IMR-90 (cell line): ENCODE measurements around the gene FMN1. TPM values are rescaled to one million over a fixed set of nuclear protein-coding genes. Genes with fewer than 3 reads are reported as not detected.

Source experiments
- ATAC-seq: fragments of 200-7000 bp; cut with Tn5 transposase; 2 replicates; pipeline ENCODE4 v1.9.1; 2020; ENCODE audit warnings: low read depth, mild to moderate bottlenecking, moderate library complexity
- BruUV-seq: library from RNA; stranded (reverse); fragments of 400-500 nt; replicated peaks from 2 replicates; lab custom pipeline; 2021; lab: Mats Ljungman, UMichigan
- CTCF ChIA-PET: fragments of 300-600 bp; formaldehyde crosslinking; extraction: SDS; loops from one replicate; lab custom pipeline; 2021; ENCODE audit warnings: antibody characterized with exemption; lab: Yijun Ruan, JAX
- POLR2A ChIA-PET: fragments of 300-600 bp; sonication (Branson Sonifier 250); formaldehyde crosslinking; loops from one replicate; lab custom pipeline; 2022; ENCODE audit warnings: antibody characterized with exemption; ENCODE audit not compliant: unreplicated experiment; lab: Charles Lee
- DNase-seq: peaks from one replicate; pipeline ENCODE4 v3.0.0; 2013
- H2AFZ ChIP-seq: replicated peaks from 2 replicates; pipeline ENCODE3; 2013; ENCODE audit warnings: low read length, mild to moderate bottlenecking; ENCODE audit not compliant: poor library complexity
- H2AK5ac ChIP-seq: 2 replicates; pipeline ENCODE4 v1.6.1; 2013; ENCODE audit warnings: low read depth, low read length, inconsistent platforms
- H2AK9ac ChIP-seq: replicated peaks from 2 replicates; pipeline ENCODE3; 2013; ENCODE audit warnings: mild to moderate bottlenecking, low read depth, low read length, moderate library complexity; ENCODE audit not compliant: poor library complexity
- H2BK120ac ChIP-seq: 2 replicates; pipeline ENCODE4 v1.6.1; 2013; ENCODE audit warnings: low read depth, low read length, inconsistent platforms
- H2BK15ac ChIP-seq: 3 replicates; pipeline ENCODE4 v1.6.1; 2013; ENCODE audit warnings: low read depth, low read length, inconsistent platforms
- H2BK20ac ChIP-seq: 2 replicates; pipeline ENCODE4 v1.6.1; 2013; ENCODE audit warnings: low read depth, mild to moderate bottlenecking, inconsistent platforms, low read length, moderate library complexity
- H2BK5ac ChIP-seq: 2 replicates; pipeline ENCODE4 v1.6.1; 2013; ENCODE audit warnings: mild to moderate bottlenecking, low read depth, low read length, inconsistent platforms; ENCODE audit not compliant: poor library complexity, severe bottlenecking
- H3K14ac ChIP-seq: replicated peaks from 2 replicates; pipeline ENCODE4 v1.6.1; 2013; ENCODE audit warnings: low read depth, low read length, inconsistent platforms
- H3K18ac ChIP-seq: 2 replicates; pipeline ENCODE4 v1.6.1; 2013; ENCODE audit warnings: low read depth, low read length, control low read depth
- H3K23ac ChIP-seq: 2 replicates; pipeline ENCODE4 v1.6.1; 2013; ENCODE audit warnings: low read depth, low read length, inconsistent platforms
- H3K27ac ChIP-seq: 2 replicates; pipeline ENCODE4 v1.5.1; 2013; ENCODE audit warnings: mild to moderate bottlenecking, control low read depth, low read length; ENCODE audit not compliant: insufficient read depth
- H3K27me3 ChIP-seq: 2 replicates; pipeline ENCODE4 v1.6.1; 2013; ENCODE audit warnings: low read length; ENCODE audit not compliant: control insufficient read depth, insufficient read depth
- H3K36me3 ChIP-seq: 2 replicates; pipeline ENCODE4 v1.6.1; 2013; ENCODE audit warnings: low read length, mixed read lengths; ENCODE audit not compliant: control insufficient read depth, insufficient read depth
- H3K4ac ChIP-seq: 2 replicates; pipeline ENCODE4 v1.6.1; 2013; ENCODE audit warnings: low read depth, low read length, inconsistent platforms
- H3K4me1 ChIP-seq: 2 replicates; pipeline ENCODE4 v1.6.1; 2013; ENCODE audit warnings: low read length, mixed read lengths; ENCODE audit not compliant: control insufficient read depth, insufficient read depth
- H3K4me2 ChIP-seq: 2 replicates; pipeline ENCODE4 v1.6.1; 2013; ENCODE audit warnings: low read depth, mild to moderate bottlenecking, control low read depth, low read length, moderate library complexity
- H3K4me3 ChIP-seq: 2 replicates; pipeline ENCODE4 v1.5.1; 2013; ENCODE audit warnings: low read depth, mild to moderate bottlenecking, control low read depth, low read length, moderate library complexity; ENCODE audit not compliant: insufficient read depth
- H3K56ac ChIP-seq: 2 replicates; pipeline ENCODE4 v1.6.1; 2013; ENCODE audit warnings: low read length, inconsistent platforms; ENCODE audit not compliant: insufficient read depth; ENCODE audit errors: extremely low read depth
- H3K79me1 ChIP-seq, 2 experiments: 2 replicates each; pipeline ENCODE4 v1.6.1; 2013; ENCODE audit warnings: low read length in 2 of 2, inconsistent platforms in 1 of 2, low read depth in 1 of 2
- H3K9ac ChIP-seq: 2 replicates; pipeline ENCODE4 v1.6.1; 2013; ENCODE audit warnings: low read depth, low read length, control low read depth
- H3K9me1 ChIP-seq: 2 replicates; pipeline ENCODE4 v1.6.1; 2013; ENCODE audit warnings: low read length, inconsistent platforms; ENCODE audit not compliant: insufficient read depth
- H3K9me3 ChIP-seq: 2 replicates; pipeline ENCODE4 v1.6.1; 2013; ENCODE audit warnings: low read length; ENCODE audit not compliant: control insufficient read depth, insufficient read depth
- H4K20me1 ChIP-seq: 2 replicates; pipeline ENCODE4 v1.6.1; 2013; ENCODE audit warnings: low read length, inconsistent platforms; ENCODE audit not compliant: insufficient read depth
- H4K5ac ChIP-seq: 2 replicates; pipeline ENCODE4 v1.6.1; 2013; ENCODE audit warnings: mild to moderate bottlenecking, low read depth, low read length, control low read depth
- H4K8ac ChIP-seq, 2 experiments: 2 replicates each; pipeline ENCODE4 v1.6.1; 2013; ENCODE audit warnings: low read depth in 2 of 2, low read length in 2 of 2, control low read depth in 1 of 2, inconsistent platforms in 1 of 2
- H4K91ac ChIP-seq: 2 replicates; pipeline ENCODE4 v1.6.1; 2013; ENCODE audit warnings: low read depth, low read length, inconsistent platforms; ENCODE audit not compliant: insufficient read depth
- BHLHE40 ChIP-seq: fragments of 150-350 bp; IDR thresholded peaks from 2 replicates; pipeline ENCODE4 v1.6.1; 2016; ENCODE audit warnings: mild to moderate bottlenecking, low read depth, low read length
- CEBPB ChIP-seq: IDR thresholded peaks from 2 replicates; pipeline ENCODE4 v1.6.1; 2012; ENCODE audit warnings: low read depth, low read length, improper control_type of control experiment
- CHD1 ChIP-seq: IDR thresholded peaks from 2 replicates; pipeline ENCODE4 v1.6.1; 2012; ENCODE audit warnings: low read depth, low read length, improper control_type of control experiment
- ELK1 ChIP-seq: fragments of 150-350 bp; IDR thresholded peaks from 2 replicates; pipeline ENCODE4 v1.6.1; 2016; ENCODE audit warnings: low read depth, mild to moderate bottlenecking, low read length, moderate library complexity, borderline replicate concordance
- FOS ChIP-seq: fragments of 150-350 bp; IDR thresholded peaks from 2 replicates; pipeline ENCODE4 v1.6.1; 2016; ENCODE audit warnings: low read depth, low read length
- MXI1 ChIP-seq: IDR thresholded peaks from 2 replicates; pipeline ENCODE4 v1.6.1; 2012; ENCODE audit warnings: low read depth, mild to moderate bottlenecking, low read length, moderate library complexity, borderline replicate concordance
- NFE2L2 ChIP-seq: fragments of 150-350 bp; IDR thresholded peaks from 2 replicates; pipeline ENCODE4 v1.6.1; 2016; ENCODE audit warnings: low read depth, mild to moderate bottlenecking, low read length
- POLR2A ChIP-seq: IDR thresholded peaks from 2 replicates; pipeline ENCODE4 v1.6.1; 2012; ENCODE audit warnings: mild to moderate bottlenecking, low read depth, low read length
- RAD21 ChIP-seq: IDR thresholded peaks from 2 replicates; pipeline ENCODE4 v1.6.1; 2012; ENCODE audit warnings: low read length, improper control_type of control experiment
- RCOR1 ChIP-seq: IDR thresholded peaks from 2 replicates; pipeline ENCODE4 v1.6.1; 2012; ENCODE audit warnings: mild to moderate bottlenecking, low read length, improper control_type of control experiment; ENCODE audit not compliant: insufficient replicate concordance
- RFX5 ChIP-seq: IDR thresholded peaks from 2 replicates; pipeline ENCODE4 v1.8.0; 2012; ENCODE audit warnings: low read depth, mild to moderate bottlenecking, low read length, moderate library complexity
- SMC3 ChIP-seq: fragments of 150-350 bp; IDR thresholded peaks from 2 replicates; pipeline ENCODE4 v1.6.1; 2016; ENCODE audit warnings: low read depth, mild to moderate bottlenecking, antibody characterized with exemption, low read length, moderate library complexity
- USF2 ChIP-seq: fragments of 150-350 bp; IDR thresholded peaks from 2 replicates; pipeline ENCODE4 v1.6.1; 2017; ENCODE audit warnings: mild to moderate bottlenecking, antibody characterized with exemption, low read length, low read depth
- WGBS, 2 experiments: methylation state at CpG; one replicate each; pipeline versions ENCODE4 v1.1.5 to v1.1.7; 2013; ENCODE audit warnings: missing lambda C conversion rate in 2 of 2; ENCODE audit not compliant: insufficient read length in 1 of 2; ENCODE audit errors: extremely low coverage in 2 of 2; 5-methylcytosine and 5-hydroxymethylcytosine counted together
- dilution Hi-C: fragments of 300-500 bp; cut with HindIII; formaldehyde crosslinking; loops from one replicate; pipeline ENCODE4 v1.14.3; 2018; ENCODE audit warnings: low sequenced_read_pairs; ENCODE audit not compliant: unreplicated experiment
- in situ Hi-C: fragments of 300-500 bp; cut with MboI; formaldehyde crosslinking; loops from 3 replicates; pipeline ENCODE4 v1.14.3; 2019; ENCODE audit warnings: low sequenced_read_pairs, inconsistent platforms, mixed read lengths
- intact Hi-C: fragments of 100-400 bp; cut with micrococcal nuclease; formaldehyde crosslinking; loops from 2 replicates; pipeline ENCODE4 v1.10.0; 2022
- polyA plus RNA-seq, 3 experiments: library from polyadenylated mRNA; depleted of rRNA; stranded (reverse); fragments of >200 nt; gene quantifications; 2 replicates each; pipeline ENCODE4 v1.2.3, GENCODE V29; 2012; ENCODE audit warnings: low replicate concordance in 1 of 3
- total RNA-seq: library from RNA; depleted of rRNA; stranded (reverse); fragments of >200 nt; gene quantifications from 2 replicates; pipeline ENCODE4 v1.2.3, GENCODE V29; 2012

Gene FMN1
- total and polyA plus RNA-seq, 2 of the 4 experiments (the other 2 are of a cell fraction), result 7.3 to 17.6 TPM

- H3K79me1 ChIP-seq, result no peaks in the 10 kb centered on the region
- no TSS peak for BruUV-seq
- no peak overlapping the region for H2BK20ac ChIP-seq
- H4K8ac ChIP-seq, result no peak overlapping the region
- in situ Hi-C loops, result no loop called here
- no peak overlapping the region for H3K56ac ChIP-seq
- no peak overlapping the region for H3K4me2 ChIP-seq
- H3K27me3 ChIP-seq, result peaks cover 26% of the 10 kb centered on the region
- no peaks in the 10 kb centered on the region for H3K4me1 ChIP-seq
- no peak overlapping the region for H2BK15ac ChIP-seq
- H2AK9ac ChIP-seq, result no peak overlapping the region
- no peak overlapping the region for H3K27ac ChIP-seq
- intact Hi-C loops, result no loop called here
- H3K4ac ChIP-seq, result no peak overlapping the region
- no peak overlapping the region for H3K4me3 ChIP-seq
- H2BK5ac ChIP-seq, result no peak overlapping the region
- no peak overlapping the region for H3K9ac ChIP-seq
- H3K14ac ChIP-seq, result no peak overlapping the region
- no peaks in the 10 kb centered on the region for H4K20me1 ChIP-seq
- ChIA-PET POLR2A (no interaction called here), CTCF (no interaction called here)
- H3K9me1 ChIP-seq, result no peaks in the 10 kb centered on the region
- H3K23ac ChIP-seq, result no peak overlapping the region
- no peak overlapping the region for H2AK5ac ChIP-seq
- no peak for TF ChIP-seq POLR2A
- TF ChIP-seq RCOR1, result no peak
- TF ChIP-seq USF2, result no peak
- TF ChIP-seq NFE2L2, result no peak
- no peak for TF ChIP-seq MXI1
- TF ChIP-seq RFX5, result no peak
- no peak for TF ChIP-seq CEBPB
- TF ChIP-seq BHLHE40, result no peak
- TF ChIP-seq FOS, result no peak
- TF ChIP-seq CHD1, result no peak
- TF ChIP-seq RAD21, result no peak
- no peak for TF ChIP-seq ELK1
- TF ChIP-seq SMC3, result no peak
- no CpG with 5 or more reads among the region's 5 CpGs for WGBS, 2 experiments
- H4K91ac ChIP-seq, result no peak overlapping the region
- ATAC-seq, result no peak
- DNase-seq, result no peak
- H3K36me3 ChIP-seq, result no peaks in the 10 kb centered on the region
- no peak overlapping the region for H2BK120ac ChIP-seq
- H4K5ac ChIP-seq, result no peak overlapping the region
- H2AFZ ChIP-seq, result no peak overlapping the region
- H3K18ac ChIP-seq, result no peak overlapping the region
- no peaks in the 10 kb centered on the region for H3K9me3 ChIP-seq
- dilution Hi-C loops, result no loop called here
Measured at GRCh38 chr15:33188641-33189257, 5.8 kb downstream of the FMN1 start.
